HepG2 (cell line): ENCODE measurements around the gene CTAG1A. TPM values are rescaled to one million over a fixed set of nuclear protein-coding genes. Genes with fewer than 3 reads are reported as not detected.
A peak's percentile ranks its signal among the peaks of the same experiment; 100 is the strongest.

ENCODE experiments used
- ARID2 ChIP-seq: sonication (generic); formaldehyde crosslinking; IDR thresholded peaks from 2 replicates; pipeline ENCODE4 v1.8.1; 2022; ENCODE audit warnings: mild to moderate bottlenecking, missing genetic modification reagents, borderline replicate concordance
- ATAD3A ChIP-seq: sonication (generic); formaldehyde crosslinking; IDR thresholded peaks from 2 replicates; pipeline ENCODE4 v1.4.0; 2020; ENCODE audit warnings: missing genetic modification reagents
- ATF7 ChIP-seq, 2 experiments: fragments of 450-650 bp in 1 of 2; sonication (generic) in 1 of 2; formaldehyde crosslinking in 1 of 2; IDR thresholded peaks; 2 replicates each; pipeline versions ENCODE4 v1.4.0 to v1.6.1; 2016 to 2020; ENCODE audit warnings: antibody characterized with exemption in 1 of 2, mild to moderate bottlenecking in 1 of 2, missing genetic modification reagents in 1 of 2
- CREB3 ChIP-seq: sonication (generic); formaldehyde crosslinking; IDR thresholded peaks from 2 replicates; pipeline ENCODE4 v1.5.0; 2020; ENCODE audit warnings: missing genetic modification reagents
- FOXC1 ChIP-seq: sonication (generic); formaldehyde crosslinking; IDR thresholded peaks from 2 replicates; pipeline ENCODE4 v1.8.0; 2022; ENCODE audit warnings: mild to moderate bottlenecking, missing genetic modification reagents, borderline replicate concordance
- GATAD1 ChIP-seq: IDR thresholded peaks from 2 replicates; pipeline ENCODE4 v1.6.1; 2016; ENCODE audit warnings: missing genetic modification reagents, missing compliant biosample characterization
- KDM5B ChIP-seq: sonication (generic); formaldehyde crosslinking; IDR thresholded peaks from 2 replicates; pipeline ENCODE4 v1.4.0; 2020; ENCODE audit warnings: missing genetic modification reagents, mild to moderate bottlenecking, borderline replicate concordance
- NKX3-1 ChIP-seq: sonication (generic); formaldehyde crosslinking; IDR thresholded peaks from 2 replicates; pipeline ENCODE4 v1.5.0; 2020; ENCODE audit warnings: missing genetic modification reagents
- NR3C1 ChIP-seq: sonication (generic); formaldehyde crosslinking; IDR thresholded peaks from 2 replicates; pipeline ENCODE4 v1.4.0; 2020; ENCODE audit warnings: missing genetic modification reagents
- REL ChIP-seq: sonication (generic); formaldehyde crosslinking; conservative IDR thresholded peaks from 2 replicates; pipeline ENCODE4 v1.8.0; 2022; ENCODE audit warnings: mild to moderate bottlenecking, missing genetic modification reagents, moderate library complexity
- RXRA ChIP-seq: sonication (generic); formaldehyde crosslinking; IDR thresholded peaks from 2 replicates; pipeline ENCODE4 v1.5.1; 2020; ENCODE audit warnings: missing genetic modification reagents
- SATB2 ChIP-seq: sonication (generic); formaldehyde crosslinking; IDR thresholded peaks from 2 replicates; pipeline ENCODE4 v1.5.0; 2020; ENCODE audit warnings: missing genetic modification reagents
- SNRNP70 ChIP-seq: fragments of 200-400 bp; formaldehyde crosslinking; IDR thresholded peaks from 2 replicates; pipeline ENCODE4 v1.6.1; 2017; ENCODE audit warnings: mild to moderate bottlenecking, low read depth, low read length, moderate library complexity
- YEATS2 ChIP-seq: sonication (generic); formaldehyde crosslinking; IDR thresholded peaks from 2 replicates; pipeline ENCODE4 v1.4.0; 2020; ENCODE audit warnings: missing genetic modification reagents, borderline replicate concordance
- ZBTB3 ChIP-seq: sonication (generic); formaldehyde crosslinking; IDR thresholded peaks from 2 replicates; pipeline ENCODE4 v1.4.0; 2020; ENCODE audit warnings: low read depth, mild to moderate bottlenecking, moderate library complexity, missing genetic modification reagents, borderline replicate concordance
- ZBTB8A ChIP-seq: sonication (generic); formaldehyde crosslinking; IDR thresholded peaks from 2 replicates; pipeline ENCODE4 v1.4.0; 2020; ENCODE audit warnings: mild to moderate bottlenecking, low read depth, missing genetic modification reagents, borderline replicate concordance
- ZNF660 ChIP-seq: sonication (generic); formaldehyde crosslinking; IDR thresholded peaks from 2 replicates; pipeline ENCODE4 v1.5.1; 2020; ENCODE audit warnings: mild to moderate bottlenecking, low read depth, missing genetic modification reagents, borderline replicate concordance
- ZNF776 ChIP-seq: sonication (generic); formaldehyde crosslinking; IDR thresholded peaks from 2 replicates; pipeline ENCODE4 v1.4.0; 2020; ENCODE audit warnings: mild to moderate bottlenecking, missing genetic modification reagents
- ZNF839 ChIP-seq: sonication (generic); formaldehyde crosslinking; IDR thresholded peaks from 2 replicates; pipeline ENCODE4 v1.4.0; 2020; ENCODE audit warnings: missing genetic modification reagents, mild to moderate bottlenecking, borderline replicate concordance
- ZNF878 ChIP-seq: sonication (generic); formaldehyde crosslinking; IDR thresholded peaks from 2 replicates; pipeline ENCODE4 v1.8.1; 2023; ENCODE audit warnings: mild to moderate bottlenecking, missing genetic modification reagents, moderate library complexity
- polyA plus RNA-seq, 8 experiments: library from polyadenylated mRNA; depleted of rRNA in 3 of 8; stranded (reverse) in 7 of 8; unstranded in 1 of 8; fragments of >200 nt; fragmentation: Illumina TruSeq in 4 of 8; extraction: Trizol in 4 of 8; gene quantifications; 2 replicates each; pipeline versions ENCODE4 v1.2.1 to v1.2.3, GENCODE V29; 2011 to 2016; ENCODE audit warnings: low read depth in 4 of 8, missing spikeins in 1 of 8, mixed read lengths in 1 of 8; ENCODE audit not compliant: insufficient read depth in 1 of 8
- total RNA-seq, 5 experiments: library from RNA; depleted of rRNA; stranded (reverse); fragments of >200 nt; fragmentation: Illumina TruSeq; extraction: Trizol; gene quantifications; 2 replicates each; pipeline ENCODE4 v1.2.3, GENCODE V29; 2016; ENCODE audit warnings: low read depth in 1 of 5
- TF ChIP-seq, protein P1 (sequence below), 2 experiments: fragments of 450-650 bp in 1 of 2; sonication (generic) in 1 of 2; formaldehyde crosslinking; IDR thresholded peaks; 2 replicates each; pipeline versions ENCODE4 v1.5.0 to v1.8.0; 2020 to 2022; ENCODE audit warnings: mild to moderate bottlenecking in 1 of 2, missing genetic modification reagents in 1 of 2
- TF ChIP-seq, protein P2 (sequence below): sonication (generic); formaldehyde crosslinking; conservative IDR thresholded peaks from 2 replicates; pipeline ENCODE4 v1.8.0; 2022; ENCODE audit warnings: mild to moderate bottlenecking, moderate library complexity, missing genetic modification reagents

CTAG1A gene
- total and polyA plus RNA-seq, 2 of the 13 experiments (the other 11 are each of a cell fraction or from before 2014, with no cell fraction given): not detected

DNA sequence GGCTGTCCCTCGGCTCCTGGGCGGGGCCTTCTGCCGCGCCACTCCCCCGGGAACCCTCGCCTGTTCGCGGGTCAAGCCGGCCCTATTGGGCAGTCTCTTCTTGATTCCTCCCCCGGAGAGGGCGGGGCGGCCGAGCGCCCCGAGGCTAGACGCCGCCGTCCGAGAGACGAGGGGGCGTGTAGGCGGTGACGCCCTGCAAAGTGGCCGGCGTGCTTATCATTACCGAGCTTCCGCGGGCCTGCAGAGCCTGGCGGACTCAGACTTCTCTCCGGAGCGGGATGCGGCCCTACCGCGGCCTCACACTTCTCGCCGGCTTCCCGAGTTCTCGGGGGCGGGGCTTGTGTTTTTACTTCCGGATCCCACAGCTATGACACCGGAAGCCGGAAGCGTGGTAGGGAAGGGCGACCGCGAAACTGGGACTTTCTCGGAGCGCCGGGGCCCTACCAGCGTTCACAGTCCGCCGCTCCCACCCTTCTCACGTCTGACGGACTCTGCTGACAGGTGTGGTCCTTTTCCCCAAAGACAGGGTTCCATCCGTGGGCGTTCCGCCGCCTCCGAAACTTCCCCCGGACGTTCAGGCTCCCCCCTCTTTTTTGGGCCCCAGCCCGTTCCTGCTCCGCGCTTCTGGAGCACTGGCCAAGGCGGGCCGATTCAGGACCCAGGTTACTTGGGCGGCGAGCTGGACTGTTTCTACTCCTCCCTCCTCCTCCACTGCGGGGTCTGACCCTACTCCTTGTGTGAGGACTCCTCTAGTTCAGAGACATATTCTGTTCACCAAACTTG, 37.5 kb upstream of the CTAG1A start, which contains the start of gene IKBKG (continued):
- TF ChIP-seq, protein P1, sequence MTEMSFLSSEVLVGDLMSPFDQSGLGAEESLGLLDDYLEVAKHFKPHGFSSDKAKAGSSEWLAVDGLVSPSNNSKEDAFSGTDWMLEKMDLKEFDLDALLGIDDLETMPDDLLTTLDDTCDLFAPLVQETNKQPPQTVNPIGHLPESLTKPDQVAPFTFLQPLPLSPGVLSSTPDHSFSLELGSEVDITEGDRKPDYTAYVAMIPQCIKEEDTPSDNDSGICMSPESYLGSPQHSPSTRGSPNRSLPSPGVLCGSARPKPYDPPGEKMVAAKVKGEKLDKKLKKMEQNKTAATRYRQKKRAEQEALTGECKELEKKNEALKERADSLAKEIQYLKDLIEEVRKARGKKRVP (CRISPR knock-in tag; IDR thresholded peaks at IDR 0.05): peak in 1 of 2 experiments; percentile 45; a peak in 1 of 4 replicates
- TF ChIP-seq NR3C1 (CRISPR knock-in tag) (no peak), ATAD3A (CRISPR knock-in tag) (no peak), KDM5B (CRISPR knock-in tag) (0 out of 2 replicates have a peak, but pooled peaks have one; percentile 5), ZNF776 (no peak), ZNF839 (CRISPR knock-in tag) (0 out of 2 replicates have a peak, but pooled peaks have one; percentile 38), FOXC1 (CRISPR knock-in tag) (peak; percentile 51; the same call in 1 of the 2 replicates), ZBTB8A (no peak), SNRNP70 (no peak), REL (CRISPR knock-in tag) (0 out of 2 replicates have a peak, but pooled peaks have one; percentile 36), SATB2 (CRISPR knock-in tag) (no peak), ARID2 (no peak), ATF7 (IDR thresholded peaks at IDR 0.05) (no peak), ATF7 (CRISPR knock-in tag; IDR thresholded peaks at IDR 0.05) (no peak), YEATS2 (CRISPR knock-in tag) (no peak), ZBTB3 (CRISPR knock-in tag) (no peak), ZNF660 (no peak), NKX3-1 (CRISPR knock-in tag) (no peak), GATAD1 (CRISPR knock-in tag) (peak; percentile 78), ZNF878 (CRISPR knock-in tag) (no peak), CREB3 (CRISPR knock-in tag) (no peak), RXRA (CRISPR knock-in tag) (0 out of 2 replicates have a peak, but pooled peaks have one; percentile 13)
- TF ChIP-seq, protein P2, sequence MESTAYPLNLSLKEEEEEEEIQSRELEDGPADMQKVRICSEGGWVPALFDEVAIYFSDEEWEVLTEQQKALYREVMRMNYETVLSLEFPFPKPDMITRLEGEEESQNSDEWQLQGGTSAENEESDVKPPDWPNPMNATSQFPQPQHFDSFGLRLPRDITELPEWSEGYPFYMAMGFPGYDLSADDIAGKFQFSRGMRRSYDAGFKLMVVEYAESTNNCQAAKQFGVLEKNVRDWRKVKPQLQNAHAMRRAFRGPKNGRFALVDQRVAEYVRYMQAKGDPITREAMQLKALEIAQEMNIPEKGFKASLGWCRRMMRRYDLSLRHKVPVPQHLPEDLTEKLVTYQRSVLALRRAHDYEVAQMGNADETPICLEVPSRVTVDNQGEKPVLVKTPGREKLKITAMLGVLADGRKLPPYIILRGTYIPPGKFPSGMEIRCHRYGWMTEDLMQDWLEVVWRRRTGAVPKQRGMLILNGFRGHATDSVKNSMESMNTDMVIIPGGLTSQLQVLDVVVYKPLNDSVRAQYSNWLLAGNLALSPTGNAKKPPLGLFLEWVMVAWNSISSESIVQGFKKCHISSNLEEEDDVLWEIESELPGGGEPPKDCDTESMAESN (CRISPR knock-in tag): 0 out of 2 replicates have a peak, but pooled peaks have one; percentile 36
